ENCODE measurements around the gene KLHL1. TPM values are rescaled to one million over a fixed set of nuclear protein-coding genes. Genes with fewer than 3 reads are reported as not detected.

KLHL1 gene
- polyA plus RNA-seq, 2 donors: not detected

DNA sequence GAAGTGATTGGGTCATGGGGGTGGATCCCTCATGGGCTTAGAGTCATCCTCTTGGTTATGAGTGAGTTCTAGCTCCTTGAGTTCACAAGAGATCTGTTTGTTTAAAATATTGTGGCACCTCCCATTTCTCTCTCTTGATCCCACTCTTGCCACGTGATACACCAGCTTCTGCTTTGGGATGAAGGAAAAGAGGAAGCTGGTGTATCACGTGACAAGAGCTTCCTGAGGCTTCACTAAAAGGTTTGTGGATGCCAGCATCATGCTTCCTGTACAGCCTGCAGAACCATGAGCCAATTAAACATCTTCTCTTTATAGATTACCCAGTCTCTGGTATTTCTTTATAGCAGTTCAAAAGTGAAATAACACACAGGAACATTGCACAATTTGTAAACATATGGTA is 353.2 kb downstream of the KLHL1 start:
- WGBS, 2 donors: 45 to 54% methylated on average over 2 of the region's 2 CpGs
- H3K27ac ChIP-seq (ENCODE audit: low read depth in 2 of 2, low read length in 1 of 2): no peak overlapping the region
- no peaks in the 10 kb centered on the region for H3K4me1 ChIP-seq (ENCODE audit: control insufficient read depth in 2 of 2, insufficient read depth in 2 of 2, low read length in 1 of 2)
- H3K4me3 ChIP-seq (ENCODE audit: low read depth in 1 of 2, low read length in 2 of 2): no peak overlapping the region
- H3K27me3 ChIP-seq (ENCODE audit: control insufficient read depth in 1 of 2, insufficient read depth in 2 of 2, low read length in 2 of 2): no peaks in the 10 kb centered on the region
- H3K9me3 ChIP-seq (ENCODE audit: control insufficient read depth in 2 of 2, insufficient read depth in 1 of 2, low read depth in 1 of 2, low read length in 1 of 2): no peaks in the 10 kb centered on the region
- no peaks in the 10 kb centered on the region for H3K36me3 ChIP-seq (ENCODE audit: control insufficient read depth in 2 of 2, insufficient read depth in 2 of 2, low read length in 1 of 2)

DNA sequence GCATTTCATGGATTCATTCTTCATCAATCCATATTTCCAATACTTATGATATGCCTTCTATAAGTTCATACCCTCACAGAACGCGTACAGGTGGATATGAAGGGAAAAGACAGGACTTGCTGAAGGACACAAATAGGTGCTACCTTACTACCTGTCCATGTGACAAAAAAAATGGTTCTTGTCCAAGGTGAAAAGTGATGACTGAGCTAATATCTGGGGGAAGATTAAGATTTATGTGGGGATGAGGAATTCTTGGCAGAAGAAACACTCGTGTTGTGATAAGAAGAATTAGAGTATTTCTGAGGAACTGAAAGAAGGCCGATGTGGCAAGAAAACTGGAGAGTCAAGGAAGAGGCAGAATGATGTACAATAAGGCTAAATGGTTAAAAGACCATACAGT is 357.0 kb downstream of the KLHL1 start:
- no peaks in the 10 kb centered on the region for H3K9me3 ChIP-seq (ENCODE audit: control insufficient read depth in 2 of 2, insufficient read depth in 1 of 2, low read depth in 1 of 2, low read length in 1 of 2)
- no peaks in the 10 kb centered on the region for H3K27me3 ChIP-seq (ENCODE audit: control insufficient read depth in 1 of 2, insufficient read depth in 2 of 2, low read length in 2 of 2)
- no peak overlapping the region for H3K27ac ChIP-seq (ENCODE audit: low read depth in 2 of 2, low read length in 1 of 2)
- no peaks in the 10 kb centered on the region for H3K36me3 ChIP-seq (ENCODE audit: control insufficient read depth in 2 of 2, insufficient read depth in 2 of 2, low read length in 1 of 2)
- H3K4me1 ChIP-seq (ENCODE audit: control insufficient read depth in 2 of 2, insufficient read depth in 2 of 2, low read length in 1 of 2): no peaks in the 10 kb centered on the region
- WGBS, 2 donors: 89 to 93% methylated on average over 4 of the region's 4 CpGs
- no peak overlapping the region for H3K4me3 ChIP-seq (ENCODE audit: low read depth in 1 of 2, low read length in 2 of 2)

DNA sequence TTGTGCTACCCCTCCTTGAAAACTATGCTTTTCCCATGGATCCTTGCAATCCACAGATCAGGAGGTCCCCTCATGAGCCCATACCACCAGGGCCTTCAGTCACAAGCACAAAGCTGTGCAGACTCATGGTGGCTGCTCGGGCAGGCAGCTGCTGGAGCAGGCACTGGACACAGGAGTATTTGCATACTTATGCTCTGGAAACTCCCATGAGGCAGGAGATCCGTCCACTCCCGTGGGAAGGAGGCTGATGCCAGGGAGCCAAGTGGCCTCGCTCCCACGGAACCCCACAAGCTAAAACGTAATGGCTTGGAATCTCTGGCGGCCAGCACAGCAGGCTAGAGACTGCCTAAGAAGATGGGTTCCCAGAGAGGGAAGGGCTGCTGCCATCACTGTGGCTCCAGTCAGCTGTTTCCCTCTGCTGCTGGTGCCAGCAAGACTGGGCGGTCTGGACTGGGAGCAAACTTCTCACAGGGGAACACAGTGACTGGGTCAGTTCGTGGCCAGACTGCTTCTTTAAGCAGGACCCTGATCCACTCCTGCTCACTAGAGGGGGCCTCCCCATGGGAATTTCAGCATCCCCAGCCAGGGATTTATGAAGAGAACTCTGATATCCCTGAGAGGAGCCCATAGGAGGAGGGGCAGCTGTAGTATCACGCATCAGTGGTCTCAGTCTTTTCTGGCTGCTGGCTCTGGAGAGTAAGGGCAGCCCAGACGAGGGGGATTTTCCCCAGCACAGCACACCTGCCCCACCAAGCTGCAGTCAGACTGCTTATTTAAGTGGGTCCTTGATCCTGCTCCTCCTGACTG is 370.9 kb downstream of the KLHL1 start:
- WGBS, 2 donors: 82 to 86% methylated on average over 11 of the region's 11 CpGs

DNA sequence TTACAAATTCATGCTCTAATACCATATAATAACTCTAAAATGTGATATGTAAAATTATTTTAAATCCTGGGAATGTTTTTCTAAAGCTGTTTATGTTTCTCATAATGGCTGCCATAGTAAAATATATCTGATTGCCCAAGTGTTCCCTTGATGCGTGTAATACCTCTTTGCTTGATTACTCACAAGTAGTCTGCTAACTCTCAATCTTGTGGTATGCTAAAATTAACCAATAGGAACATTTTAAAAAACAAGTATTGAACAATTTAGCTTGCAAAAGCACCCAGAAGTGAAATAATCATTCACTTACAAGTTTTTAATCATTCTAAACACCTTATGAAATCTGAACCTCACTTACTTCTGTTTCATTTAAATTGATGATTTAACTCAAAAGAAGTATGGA is 386.6 kb downstream of the KLHL1 start:
- 77 to 78% methylated on average over 1 of the region's 1 CpG for WGBS, 2 donors

More for the DNA sequence above, 370.9 kb downstream of the KLHL1 start:
- Histone ChIP-seq H3K4me1 (ENCODE audit: control insufficient read depth in 2 of 2, insufficient read depth in 2 of 2, low read length in 1 of 2) (no peaks in the 10 kb centered on the region), H3K27ac (ENCODE audit: low read depth in 2 of 2, low read length in 1 of 2) (no peak overlapping the region), H3K4me3 (ENCODE audit: low read depth in 1 of 2, low read length in 2 of 2) (no peak overlapping the region), H3K27me3 (ENCODE audit: control insufficient read depth in 1 of 2, insufficient read depth in 2 of 2, low read length in 2 of 2) (no peaks in the 10 kb centered on the region), H3K9me3 (ENCODE audit: control insufficient read depth in 2 of 2, insufficient read depth in 1 of 2, low read depth in 1 of 2, low read length in 1 of 2) (peaks cover 11 to 12% of the 10 kb centered on the region in 2 donors), H3K36me3 (ENCODE audit: control insufficient read depth in 2 of 2, insufficient read depth in 2 of 2, low read length in 1 of 2) (no peaks in the 10 kb centered on the region)

DNA sequence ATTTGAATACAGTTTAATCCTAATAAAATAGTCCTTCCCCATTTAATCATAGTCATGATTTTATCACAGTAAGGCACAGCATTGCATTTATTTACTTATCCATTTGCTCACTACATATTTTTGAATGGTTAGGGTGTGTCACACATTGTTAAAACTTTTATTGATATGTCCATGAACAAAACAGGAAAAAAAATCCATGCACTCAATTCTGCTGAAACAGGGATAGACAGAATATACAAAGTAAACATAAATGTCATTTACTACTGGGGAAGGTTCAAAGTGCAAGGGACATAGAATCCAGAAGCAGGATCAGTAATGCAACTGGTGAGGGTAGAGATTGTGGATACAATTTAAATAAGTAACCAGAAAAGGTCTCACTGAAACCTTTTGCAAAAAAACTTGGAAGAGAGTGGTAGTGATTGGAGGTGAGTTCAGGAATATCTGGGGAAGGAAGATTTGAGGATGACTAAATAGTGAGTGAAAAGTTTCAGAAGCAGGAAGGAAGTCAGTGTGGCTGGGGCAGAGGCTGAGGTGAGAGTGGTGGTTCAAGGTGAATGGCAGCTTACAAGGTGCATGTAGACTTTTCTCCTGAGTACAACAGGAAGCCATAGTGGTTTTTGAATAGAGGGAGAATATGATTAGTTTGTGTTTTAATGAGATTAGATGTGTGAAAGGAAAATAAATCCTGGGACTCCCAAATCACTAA is 387.8 kb downstream of the KLHL1 start:
- no peaks in the 10 kb centered on the region for H3K9me3 ChIP-seq (ENCODE audit: control insufficient read depth in 2 of 2, insufficient read depth in 1 of 2, low read depth in 1 of 2, low read length in 1 of 2)
- H3K27me3 ChIP-seq (ENCODE audit: control insufficient read depth in 1 of 2, insufficient read depth in 2 of 2, low read length in 2 of 2): no peaks in the 10 kb centered on the region
- H3K27ac ChIP-seq (ENCODE audit: low read depth in 2 of 2, low read length in 1 of 2): no peak overlapping the region
- H3K4me3 ChIP-seq (ENCODE audit: low read depth in 1 of 2, low read length in 2 of 2): no peak overlapping the region
- no peaks in the 10 kb centered on the region for H3K36me3 ChIP-seq (ENCODE audit: control insufficient read depth in 2 of 2, insufficient read depth in 2 of 2, low read length in 1 of 2)
- no peaks in the 10 kb centered on the region for H3K4me1 ChIP-seq (ENCODE audit: control insufficient read depth in 2 of 2, insufficient read depth in 2 of 2, low read length in 1 of 2)

More for the DNA sequence above, 386.6 kb downstream of the KLHL1 start:
- H3K36me3 ChIP-seq (ENCODE audit: control insufficient read depth in 2 of 2, insufficient read depth in 2 of 2, low read length in 1 of 2): no peaks in the 10 kb centered on the region
- no peaks in the 10 kb centered on the region for H3K9me3 ChIP-seq (ENCODE audit: control insufficient read depth in 2 of 2, insufficient read depth in 1 of 2, low read depth in 1 of 2, low read length in 1 of 2)
- H3K4me1 ChIP-seq (ENCODE audit: control insufficient read depth in 2 of 2, insufficient read depth in 2 of 2, low read length in 1 of 2): no peaks in the 10 kb centered on the region
- H3K27ac ChIP-seq (ENCODE audit: low read depth in 2 of 2, low read length in 1 of 2): no peak overlapping the region
- no peak overlapping the region for H3K4me3 ChIP-seq (ENCODE audit: low read depth in 1 of 2, low read length in 2 of 2)
- H3K27me3 ChIP-seq (ENCODE audit: control insufficient read depth in 1 of 2, insufficient read depth in 2 of 2, low read length in 2 of 2): no peaks in the 10 kb centered on the region

DNA sequence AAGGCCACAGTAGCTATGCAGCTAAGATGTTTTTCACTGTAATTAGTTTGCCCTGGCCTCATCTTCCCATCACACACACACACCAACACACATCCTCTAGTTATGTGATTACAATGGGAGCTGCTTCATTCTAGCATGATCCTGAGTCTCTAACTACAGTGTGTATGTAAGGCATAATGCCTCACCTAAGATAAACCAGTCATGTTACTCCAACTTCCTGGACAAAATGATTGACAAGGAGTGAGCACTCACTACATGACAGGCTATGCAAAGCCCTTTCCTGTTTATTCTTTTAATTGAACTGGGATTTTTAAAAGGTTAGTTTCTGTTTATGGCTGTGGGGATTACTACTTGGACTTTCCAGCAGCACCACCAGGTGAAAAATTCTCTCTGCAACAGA is 401.4 kb downstream of the KLHL1 start:
- Histone ChIP-seq H3K9me3 (ENCODE audit: control insufficient read depth in 2 of 2, insufficient read depth in 1 of 2, low read depth in 1 of 2, low read length in 1 of 2) (no peaks in the 10 kb centered on the region), H3K36me3 (ENCODE audit: control insufficient read depth in 2 of 2, insufficient read depth in 2 of 2, low read length in 1 of 2) (no peaks in the 10 kb centered on the region), H3K4me3 (ENCODE audit: low read depth in 1 of 2, low read length in 2 of 2) (no peak overlapping the region), H3K4me1 (ENCODE audit: control insufficient read depth in 2 of 2, insufficient read depth in 2 of 2, low read length in 1 of 2) (no peaks in the 10 kb centered on the region), H3K27ac (ENCODE audit: low read depth in 2 of 2, low read length in 1 of 2) (no peak overlapping the region), H3K27me3 (ENCODE audit: control insufficient read depth in 1 of 2, insufficient read depth in 2 of 2, low read length in 2 of 2) (no peaks in the 10 kb centered on the region)

DNA sequence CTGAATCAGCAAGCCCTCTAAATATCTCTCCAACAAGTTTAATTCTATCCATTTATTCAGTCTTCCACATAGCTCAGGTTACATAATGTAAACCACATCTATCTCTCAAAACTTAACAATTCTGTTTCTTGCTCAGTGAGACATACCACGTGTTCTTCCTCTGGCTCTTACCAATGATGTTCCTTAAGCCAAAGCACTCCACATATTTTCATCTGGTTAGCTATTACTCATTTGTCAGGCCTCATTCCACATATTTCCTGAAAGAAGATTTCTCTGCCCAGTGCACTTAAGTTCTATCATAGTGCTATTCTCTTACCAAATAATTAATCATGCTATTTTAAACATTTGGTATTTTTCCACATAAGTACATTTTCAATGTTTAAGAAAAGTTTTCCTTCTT is 403.9 kb downstream of the KLHL1 start:
- Histone ChIP-seq H3K36me3 (ENCODE audit: control insufficient read depth in 2 of 2, insufficient read depth in 2 of 2, low read length in 1 of 2) (no peaks in the 10 kb centered on the region), H3K4me1 (ENCODE audit: control insufficient read depth in 2 of 2, insufficient read depth in 2 of 2, low read length in 1 of 2) (no peaks in the 10 kb centered on the region), H3K4me3 (ENCODE audit: low read depth in 1 of 2, low read length in 2 of 2) (no peak overlapping the region), H3K27me3 (ENCODE audit: control insufficient read depth in 1 of 2, insufficient read depth in 2 of 2, low read length in 2 of 2) (no peaks in the 10 kb centered on the region), H3K9me3 (ENCODE audit: control insufficient read depth in 2 of 2, insufficient read depth in 1 of 2, low read depth in 1 of 2, low read length in 1 of 2) (no peaks in the 10 kb centered on the region), H3K27ac (ENCODE audit: low read depth in 2 of 2, low read length in 1 of 2) (no peak overlapping the region)
- 38 to 50% methylated on average over 1 of the region's 1 CpG for WGBS, 2 donors

DNA sequence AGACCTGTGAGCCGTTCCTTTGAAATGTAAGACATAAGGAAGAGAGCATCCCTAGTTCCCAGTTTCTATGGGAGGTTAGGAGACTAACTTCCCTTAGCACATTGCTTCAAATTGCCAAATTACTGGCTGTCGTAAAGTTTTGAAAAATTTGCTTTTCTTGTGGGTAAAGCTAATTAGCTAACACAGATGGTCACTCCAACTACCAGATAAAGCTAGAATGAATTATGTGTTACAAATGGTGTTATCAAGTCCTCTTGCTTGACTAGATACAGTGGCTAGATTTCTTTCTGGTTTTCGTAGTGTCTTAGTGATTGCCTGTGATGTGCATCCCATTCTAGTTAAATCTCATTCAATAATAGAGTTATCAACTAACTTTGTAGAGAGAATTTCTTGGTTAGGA is 417.3 kb downstream of the KLHL1 start:
- H3K4me3 ChIP-seq (ENCODE audit: low read depth in 1 of 2, low read length in 2 of 2): no peak overlapping the region
- H3K4me1 ChIP-seq (ENCODE audit: control insufficient read depth in 2 of 2, insufficient read depth in 2 of 2, low read length in 1 of 2): no peaks in the 10 kb centered on the region
- WGBS, 2 donors: 54 to 60% methylated on average over 3 of the region's 3 CpGs
- H3K27ac ChIP-seq (ENCODE audit: low read depth in 2 of 2, low read length in 1 of 2): no peak overlapping the region
- H3K9me3 ChIP-seq (ENCODE audit: control insufficient read depth in 2 of 2, insufficient read depth in 1 of 2, low read depth in 1 of 2, low read length in 1 of 2): no peaks in the 10 kb centered on the region
- no peaks in the 10 kb centered on the region for H3K27me3 ChIP-seq (ENCODE audit: control insufficient read depth in 1 of 2, insufficient read depth in 2 of 2, low read length in 2 of 2)
- no peaks in the 10 kb centered on the region for H3K36me3 ChIP-seq (ENCODE audit: control insufficient read depth in 2 of 2, insufficient read depth in 2 of 2, low read length in 1 of 2)

DNA sequence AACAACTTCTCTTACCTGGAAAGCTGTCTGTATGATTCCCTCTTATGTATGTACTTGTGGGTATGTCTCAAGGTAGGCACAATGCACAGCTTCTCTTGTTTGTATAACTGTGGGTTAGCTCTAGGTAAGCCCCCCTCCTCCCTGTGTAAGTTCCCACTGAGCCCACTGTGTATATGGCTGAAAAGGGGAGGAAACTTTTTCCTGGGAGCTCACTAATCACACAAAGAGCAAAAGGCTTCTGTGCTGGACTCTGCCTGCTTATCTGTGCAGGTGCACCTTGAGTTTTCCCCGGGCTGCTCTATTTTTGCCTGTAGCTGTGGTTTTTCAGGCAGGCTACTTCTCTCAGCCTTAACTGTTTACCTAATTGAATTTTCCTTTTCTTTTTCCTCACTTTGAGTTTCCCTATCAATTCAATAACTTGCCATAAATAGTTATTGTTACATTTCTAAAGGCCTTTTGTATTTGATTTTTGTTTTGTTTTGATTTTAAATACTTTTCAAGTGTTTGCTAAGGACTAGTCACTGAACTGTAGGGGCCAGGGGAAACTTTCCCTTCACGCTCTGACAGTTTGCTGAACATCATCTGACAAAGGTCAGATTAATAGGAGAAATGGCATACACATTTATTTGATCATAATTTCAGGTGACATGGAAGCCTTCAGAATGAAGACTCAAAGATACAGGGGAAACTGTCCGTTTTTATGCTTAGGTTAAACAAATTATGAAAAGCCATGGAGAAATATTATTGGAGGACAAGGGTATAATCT is 424.1 kb downstream of the KLHL1 start:
- WGBS, 2 donors: 29 to 33% methylated on average over 3 of the region's 3 CpGs

More for the DNA sequence above, 424.1 kb downstream of the KLHL1 start:
- H3K27me3 ChIP-seq (ENCODE audit: control insufficient read depth in 1 of 2, insufficient read depth in 2 of 2, low read length in 2 of 2): no peaks in the 10 kb centered on the region
- no peaks in the 10 kb centered on the region for H3K9me3 ChIP-seq (ENCODE audit: control insufficient read depth in 2 of 2, insufficient read depth in 1 of 2, low read depth in 1 of 2, low read length in 1 of 2)
- H3K4me1 ChIP-seq (ENCODE audit: control insufficient read depth in 2 of 2, insufficient read depth in 2 of 2, low read length in 1 of 2): no peaks in the 10 kb centered on the region
- H3K27ac ChIP-seq (ENCODE audit: low read depth in 2 of 2, low read length in 1 of 2): no peak overlapping the region
- H3K36me3 ChIP-seq (ENCODE audit: control insufficient read depth in 2 of 2, insufficient read depth in 2 of 2, low read length in 1 of 2): no peaks in the 10 kb centered on the region
- H3K4me3 ChIP-seq (ENCODE audit: low read depth in 1 of 2, low read length in 2 of 2): no peak overlapping the region

Data from esophagus (tissue), 2 donors.